ENCODE measurements around the gene SEC24C. TPM values are rescaled to one million over a fixed set of nuclear protein-coding genes. Genes with fewer than 3 reads are reported as not detected.
"Not testable (repeated sequence)": the region's sequence is repeated elsewhere in the genome, so short reads cannot be mapped to it uniquely, and the experiment has no call there.

Gene SEC24C
- total RNA-seq, 6 experiments from 2014 or later = 90.8 to 108 (median 97.7) TPM

GRCh38 chr10:73782749-73783085 is 38.5 kb downstream of the SEC24C start:
- DNase-seq = no peak
- peak overlapping the region; percentile 96 for H3K4me3 Mint-ChIP-seq
- H3K36me3 Mint-ChIP-seq (ENCODE audit: low read depth) = peaks cover 19% of the 10 kb centered on the region
- H3K4me1 Mint-ChIP-seq (ENCODE audit: low read depth) = peaks cover 49% of the 10 kb centered on the region
- TF ChIP-seq, protein P1, sequence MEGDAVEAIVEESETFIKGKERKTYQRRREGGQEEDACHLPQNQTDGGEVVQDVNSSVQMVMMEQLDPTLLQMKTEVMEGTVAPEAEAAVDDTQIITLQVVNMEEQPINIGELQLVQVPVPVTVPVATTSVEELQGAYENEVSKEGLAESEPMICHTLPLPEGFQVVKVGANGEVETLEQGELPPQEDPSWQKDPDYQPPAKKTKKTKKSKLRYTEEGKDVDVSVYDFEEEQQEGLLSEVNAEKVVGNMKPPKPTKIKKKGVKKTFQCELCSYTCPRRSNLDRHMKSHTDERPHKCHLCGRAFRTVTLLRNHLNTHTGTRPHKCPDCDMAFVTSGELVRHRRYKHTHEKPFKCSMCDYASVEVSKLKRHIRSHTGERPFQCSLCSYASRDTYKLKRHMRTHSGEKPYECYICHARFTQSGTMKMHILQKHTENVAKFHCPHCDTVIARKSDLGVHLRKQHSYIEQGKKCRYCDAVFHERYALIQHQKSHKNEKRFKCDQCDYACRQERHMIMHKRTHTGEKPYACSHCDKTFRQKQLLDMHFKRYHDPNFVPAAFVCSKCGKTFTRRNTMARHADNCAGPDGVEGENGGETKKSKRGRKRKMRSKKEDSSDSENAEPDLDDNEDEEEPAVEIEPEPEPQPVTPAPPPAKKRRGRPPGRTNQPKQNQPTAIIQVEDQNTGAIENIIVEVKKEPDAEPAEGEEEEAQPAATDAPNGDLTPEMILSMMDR (IDR thresholded peaks at IDR 0.05) = no peak
- peaks cover 4% of the 10 kb centered on the region; the same call in 1 of the 2 replicates for H3K27me3 Mint-ChIP-seq (ENCODE audit: insufficient read depth)
- H3K27ac Mint-ChIP-seq = peak overlapping the region; percentile 94
- no peaks in the 10 kb centered on the region for H3K9me3 Mint-ChIP-seq

- Mint-ChIP-seq H3K4me3 (peak within 1 kb of the TSS; percentile 100), H3K27me3 (ENCODE audit: insufficient read depth) (peaks cover 4% of the 10 kb centered on the region; the same call in 1 of the 2 replicates), H3K27ac (peak within 1 kb of the TSS; percentile 99), H3K9me3 (no peaks in the 10 kb centered on the region), H3K4me1 (ENCODE audit: low read depth) (peaks cover 41% of the 10 kb centered on the region), H3K36me3 (ENCODE audit: low read depth) (peaks cover 23% of the 10 kb centered on the region)
- DNase-seq = peak; percentile 95
- TF ChIP-seq, protein P1 (IDR thresholded peaks at IDR 0.05) = no peak
Observed at GRCh38 chr10:73785211-73785720, 41.1 kb downstream of the SEC24C start, which contains the start of gene ZSWIM8. Gene ZSWIM8, plus strand, starts transcription at chr10:73785606. Its CDS starts 273 bp downstream, at chr10:73785879.

- TF ChIP-seq, protein P1 (IDR thresholded peaks at IDR 0.05) = no peak
- Mint-ChIP-seq H3K4me1 (ENCODE audit: low read depth) (peaks cover 35% of the 10 kb centered on the region), H3K36me3 (ENCODE audit: low read depth) (peaks cover 19% of the 10 kb centered on the region), H3K9me3 (no peaks in the 10 kb centered on the region), H3K27me3 (ENCODE audit: insufficient read depth) (peaks cover 4% of the 10 kb centered on the region; the same call in 1 of the 2 replicates), H3K4me3 (peak overlapping the region; percentile 100), H3K27ac (peak overlapping the region; percentile 99)
- peak; percentile 75 for DNase-seq
Observed at GRCh38 chr10:73785721-73786511, 41.7 kb downstream of the SEC24C start.

- Mint-ChIP-seq H3K36me3 (ENCODE audit: low read depth) (peaks cover 19% of the 10 kb centered on the region), H3K9me3 (no peaks in the 10 kb centered on the region), H3K27ac (peak overlapping the region; percentile 84), H3K4me1 (ENCODE audit: low read depth) (peaks cover 32% of the 10 kb centered on the region), H3K27me3 (ENCODE audit: insufficient read depth) (peaks cover 4% of the 10 kb centered on the region; the same call in 1 of the 2 replicates), H3K4me3 (peak overlapping the region; percentile 100)
- no peak for DNase-seq
- TF ChIP-seq, protein P1 (IDR thresholded peaks at IDR 0.05) = no peak
Observed at GRCh38 chr10:73786512-73786885, 42.3 kb downstream of the SEC24C start.

DNA sequence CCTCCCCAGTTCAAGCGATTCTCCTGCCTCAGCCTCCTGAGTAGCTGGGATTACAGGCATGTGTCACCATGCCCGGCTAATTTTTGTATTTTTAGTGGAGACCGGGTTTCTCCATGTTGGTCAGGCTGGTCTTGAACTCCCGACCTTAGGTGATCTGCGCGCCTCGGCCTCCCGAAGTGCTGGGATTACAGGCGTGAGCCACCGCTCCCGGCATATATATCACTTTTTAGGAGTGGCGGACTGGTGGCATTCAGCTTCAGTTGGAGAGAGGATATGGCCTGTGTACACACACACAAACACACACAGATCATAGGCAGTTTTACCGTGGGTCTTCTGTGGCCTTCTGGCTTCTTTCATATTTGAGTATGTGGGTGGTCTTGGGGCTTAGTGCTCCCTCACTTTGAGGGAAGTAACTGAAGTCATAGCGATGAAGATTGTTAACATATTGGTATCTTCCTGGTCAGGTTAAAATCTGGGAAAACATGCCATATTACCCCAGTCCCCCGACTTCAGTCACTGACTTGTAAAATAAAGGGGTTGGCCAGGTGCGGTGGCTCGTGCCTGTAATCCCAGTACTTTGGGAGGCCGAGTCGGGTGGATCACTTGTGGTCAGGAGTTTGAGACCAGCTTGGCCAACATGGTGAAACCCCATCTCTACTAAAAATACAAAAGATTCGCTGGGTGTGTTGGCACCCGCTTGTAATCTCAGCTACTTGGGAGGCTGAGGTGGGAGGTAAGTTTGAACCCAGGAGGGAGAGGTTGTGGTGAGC is 43.0 kb downstream of the SEC24C start:
- Mint-ChIP-seq H3K36me3 (ENCODE audit: low read depth) (peaks cover 19% of the 10 kb centered on the region), H3K4me1 (ENCODE audit: low read depth) (peaks cover 32% of the 10 kb centered on the region), H3K4me3 (peak overlapping the region; percentile 100), H3K27ac (peak overlapping the region; percentile 7; the same call in 1 of the 2 replicates)
- not testable (repeated sequence) for H3K27me3 Mint-ChIP-seq (ENCODE audit: insufficient read depth); H3K9me3 Mint-ChIP-seq; DNase-seq
